Fibroblast of villous mesenchyme (primary cell): ENCODE results near the gene DLGAP5. TPM values are rescaled to one million over a fixed set of nuclear protein-coding genes. Genes with fewer than 3 reads are reported as not detected.

Experiments
- DNase-seq: peaks from one replicate; pipeline ENCODE4 v3.0.0-alpha.2; 2010; ENCODE audit warnings: low read depth
- H3K4me3 ChIP-seq: 2 replicates; pipeline ENCODE4 v1.5.1; 2011; ENCODE audit warnings: low read depth, mild to moderate bottlenecking, low read length
- total RNA-seq: library from RNA; depleted of rRNA; stranded (reverse); fragments of >200 nt; gene quantifications from 2 replicates; pipeline ENCODE4 v1.2.3, GENCODE V29; 2012
- TF ChIP-seq, protein P1 (sequence below): IDR thresholded peaks from 2 replicates; pipeline ENCODE4 v1.5.1; 2012; ENCODE audit warnings: low read depth, mild to moderate bottlenecking, low read length; ENCODE audit not compliant: insufficient read depth

DLGAP5 gene
- total RNA-seq, 1 donor = 35.0 TPM

DNA sequence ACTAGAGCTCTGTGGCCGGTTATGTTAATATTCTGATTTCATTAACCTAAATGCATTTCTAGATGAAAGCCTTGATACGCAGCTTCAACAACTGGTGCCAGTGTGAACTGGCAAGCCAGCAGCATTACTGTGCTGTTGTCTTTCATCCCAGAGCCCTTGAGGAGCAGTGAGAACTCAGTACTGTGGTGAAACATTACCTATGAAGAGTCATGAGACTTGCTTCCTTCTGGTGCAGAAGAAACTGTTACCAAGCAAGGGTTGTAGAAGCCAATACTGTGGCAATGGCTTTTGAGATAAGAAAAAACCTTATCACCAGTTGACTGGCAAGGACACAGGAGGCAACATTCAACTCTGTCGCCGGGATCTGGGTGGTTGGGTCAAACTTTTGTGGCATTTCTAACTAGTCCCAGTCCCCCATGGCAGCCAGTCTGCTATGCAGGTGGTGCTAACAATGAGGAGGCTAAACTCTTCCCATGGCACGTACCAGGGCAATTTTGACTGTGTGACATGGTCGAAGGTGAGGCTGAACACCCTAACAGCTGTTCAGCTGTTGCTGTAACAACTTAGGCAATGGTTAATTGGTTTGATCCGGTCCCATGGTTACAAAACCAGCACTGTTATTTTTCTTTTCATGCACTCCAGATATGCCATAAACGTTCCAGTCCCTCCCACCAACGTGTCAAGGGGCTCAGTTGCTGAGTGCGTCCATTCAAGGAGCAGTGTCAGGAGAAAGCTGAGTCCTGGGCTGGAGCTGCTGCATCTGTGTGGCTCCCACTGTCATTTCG is 74.9 kb downstream of the DLGAP5 start:
- DNase-seq = no peak
- H3K4me3 ChIP-seq = no peak overlapping the region
- TF ChIP-seq, protein P1, sequence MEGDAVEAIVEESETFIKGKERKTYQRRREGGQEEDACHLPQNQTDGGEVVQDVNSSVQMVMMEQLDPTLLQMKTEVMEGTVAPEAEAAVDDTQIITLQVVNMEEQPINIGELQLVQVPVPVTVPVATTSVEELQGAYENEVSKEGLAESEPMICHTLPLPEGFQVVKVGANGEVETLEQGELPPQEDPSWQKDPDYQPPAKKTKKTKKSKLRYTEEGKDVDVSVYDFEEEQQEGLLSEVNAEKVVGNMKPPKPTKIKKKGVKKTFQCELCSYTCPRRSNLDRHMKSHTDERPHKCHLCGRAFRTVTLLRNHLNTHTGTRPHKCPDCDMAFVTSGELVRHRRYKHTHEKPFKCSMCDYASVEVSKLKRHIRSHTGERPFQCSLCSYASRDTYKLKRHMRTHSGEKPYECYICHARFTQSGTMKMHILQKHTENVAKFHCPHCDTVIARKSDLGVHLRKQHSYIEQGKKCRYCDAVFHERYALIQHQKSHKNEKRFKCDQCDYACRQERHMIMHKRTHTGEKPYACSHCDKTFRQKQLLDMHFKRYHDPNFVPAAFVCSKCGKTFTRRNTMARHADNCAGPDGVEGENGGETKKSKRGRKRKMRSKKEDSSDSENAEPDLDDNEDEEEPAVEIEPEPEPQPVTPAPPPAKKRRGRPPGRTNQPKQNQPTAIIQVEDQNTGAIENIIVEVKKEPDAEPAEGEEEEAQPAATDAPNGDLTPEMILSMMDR = no peak

DNA sequence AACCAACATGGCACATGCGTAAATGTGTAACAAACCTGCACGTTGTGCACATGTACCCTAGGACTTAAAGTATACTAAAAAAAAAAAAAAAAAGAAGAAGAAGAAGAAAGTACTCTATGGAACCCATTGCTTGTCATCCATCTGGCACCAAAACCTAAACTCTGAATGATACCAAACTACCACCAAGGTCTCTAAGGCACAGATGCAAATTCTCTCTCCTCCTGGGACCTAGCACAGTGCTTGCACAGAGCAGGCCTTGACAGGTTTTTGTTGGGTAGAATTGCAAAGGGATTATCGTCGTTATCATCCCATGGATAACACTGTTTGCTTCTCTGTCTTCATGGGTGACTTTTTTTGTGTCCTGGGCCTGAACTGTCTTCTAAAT is 75.5 kb downstream of the DLGAP5 start:
- TF ChIP-seq, protein P1 = no peak
- H3K4me3 ChIP-seq = no peak overlapping the region
- no peak for DNase-seq

DNA sequence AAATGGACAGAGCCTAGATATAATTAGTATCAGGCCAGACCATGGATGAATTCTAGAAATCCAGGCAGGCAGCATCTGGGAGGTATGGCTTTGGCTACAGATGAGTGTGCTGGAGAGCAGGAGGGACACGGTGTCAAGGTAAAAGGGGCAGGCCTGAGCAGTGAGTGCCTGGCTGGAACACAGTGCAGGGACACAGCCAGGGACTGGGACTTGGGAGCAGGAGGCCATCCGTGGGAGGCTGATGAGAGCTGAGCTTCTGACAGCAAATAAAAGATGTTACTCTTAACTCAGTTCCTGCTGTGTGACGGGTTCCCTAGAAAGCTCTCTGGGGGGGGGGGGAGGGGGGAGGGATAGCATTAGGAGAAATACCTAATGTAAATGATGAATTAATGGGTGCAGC is 75.9 kb downstream of the DLGAP5 start:
- DNase-seq = no peak

DNA sequence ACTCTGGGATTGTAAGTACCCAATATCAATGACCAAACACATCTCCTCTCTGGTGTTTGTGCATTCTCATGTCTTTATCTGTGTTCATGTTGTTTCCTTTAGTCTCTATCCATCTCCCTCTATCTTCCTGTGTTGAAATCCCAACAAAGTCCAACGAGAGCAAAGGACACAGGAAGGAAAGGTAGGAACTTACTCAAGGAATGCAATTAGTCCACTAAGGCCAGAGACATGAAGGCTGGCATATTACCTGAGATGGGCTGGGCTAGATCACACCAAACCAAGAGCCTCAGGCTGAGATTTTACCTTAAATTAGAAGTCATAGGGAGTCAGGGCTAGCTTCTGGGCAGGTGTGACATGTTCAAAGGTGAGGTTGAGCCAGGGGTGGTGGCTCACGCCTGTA is 76.7 kb downstream of the DLGAP5 start:
- TF ChIP-seq, protein P1 = no peak
- DNase-seq = no peak
- no peak overlapping the region for H3K4me3 ChIP-seq

More for the DNA sequence above, 75.9 kb downstream of the DLGAP5 start:
- no peak overlapping the region for H3K4me3 ChIP-seq
- TF ChIP-seq, protein P1 = no peak

DNA sequence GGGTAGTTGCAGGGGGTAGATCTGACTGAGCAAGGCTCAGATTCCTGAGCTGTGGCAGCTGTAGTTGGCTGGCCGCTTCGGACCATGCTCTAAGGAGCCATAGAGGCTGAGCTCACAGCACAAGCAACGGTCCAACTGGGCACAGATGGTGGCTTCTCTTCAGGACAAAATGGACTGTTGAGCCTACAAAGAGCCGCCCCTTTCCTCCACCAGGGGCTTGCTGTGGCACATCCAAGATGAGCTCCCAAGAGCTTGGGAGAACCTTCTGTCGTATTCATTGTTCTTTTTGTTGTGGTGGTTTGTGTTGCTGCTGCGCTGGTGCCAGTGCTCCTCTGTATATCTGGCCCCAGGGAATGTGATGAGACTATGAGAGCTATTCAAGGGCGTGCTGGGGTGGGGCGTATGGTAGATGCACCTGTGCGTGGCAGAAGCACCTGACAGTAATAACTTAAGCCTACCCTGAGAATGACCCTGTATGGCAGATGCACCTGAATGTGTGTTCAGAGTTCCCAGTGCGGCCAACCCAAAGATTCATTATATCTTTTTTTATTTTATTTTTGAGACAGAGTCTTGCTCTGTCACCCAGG is 80.2 kb downstream of the DLGAP5 start:
- TF ChIP-seq, protein P1 = no peak
- no peak for DNase-seq
- H3K4me3 ChIP-seq = no peak overlapping the region

DNA sequence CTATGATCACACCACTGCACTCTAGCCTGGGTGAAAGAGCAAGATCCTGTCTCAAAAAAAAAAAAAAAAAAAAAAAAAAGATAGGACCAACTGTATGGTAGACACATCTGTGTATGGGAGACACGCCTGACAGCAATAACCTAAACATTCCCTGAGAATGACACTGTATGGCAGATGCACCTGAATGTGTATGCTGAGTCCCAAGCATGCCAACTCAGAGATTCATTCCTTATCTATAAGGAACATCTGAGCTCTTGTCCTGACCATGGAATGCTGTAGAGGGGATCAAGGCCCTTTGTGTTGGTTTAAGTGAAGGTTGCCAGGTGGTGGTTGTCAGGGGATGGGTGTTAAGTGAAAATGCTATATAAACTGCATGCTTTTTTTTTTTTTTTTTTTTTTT is 81.5 kb downstream of the DLGAP5 start:
- H3K4me3 ChIP-seq = no peak overlapping the region
- TF ChIP-seq, protein P1 = no peak
- DNase-seq = no peak
